ENCODE results near the gene INF2. TPM values are rescaled to one million over a fixed set of nuclear protein-coding genes. Genes with fewer than 3 reads are reported as not detected.

INF2 gene
- total RNA-seq, 1 experiment from 2014 or later: 70.9 TPM

DNA sequence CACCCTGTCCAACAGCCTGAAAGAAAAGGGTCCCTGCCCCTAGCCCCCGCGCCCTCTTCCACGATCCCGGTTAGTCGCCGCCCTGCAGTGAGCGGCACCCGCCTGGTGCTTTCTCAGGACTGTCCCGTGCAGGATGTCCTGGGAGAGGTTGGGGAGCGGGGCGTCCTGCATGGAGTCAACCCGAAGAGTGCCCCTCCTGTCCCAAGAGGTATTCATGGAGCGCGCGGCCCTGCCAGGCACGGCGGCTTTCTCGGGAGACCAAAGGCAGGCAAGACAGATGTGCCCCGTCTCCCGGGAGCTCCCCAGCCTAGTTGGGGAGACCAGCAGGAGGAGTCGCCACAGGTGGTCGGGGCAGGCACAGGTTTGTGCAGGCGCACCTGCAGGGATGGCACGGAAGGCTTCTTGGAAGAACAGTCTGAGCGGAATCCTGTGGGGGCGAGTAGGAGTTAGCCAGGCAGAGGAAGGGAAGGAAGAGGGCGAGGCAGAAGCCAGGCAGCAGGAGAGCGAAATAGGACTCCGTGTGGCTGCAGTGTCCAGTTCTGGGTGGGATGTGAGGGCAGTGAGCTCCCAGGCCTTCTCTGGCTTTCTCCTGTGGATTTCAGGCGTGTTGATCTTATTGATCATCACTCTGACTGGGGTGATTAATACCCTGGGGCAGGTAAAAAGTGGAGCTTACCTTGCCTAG, 64.3 kb downstream of the INF2 start:
- Histone ChIP-seq H3K27ac (ENCODE audit: low read depth, low read length, poor library complexity, severe bottlenecking) (peak overlapping the region; percentile 97), H3K4me1 (ENCODE audit: insufficient read depth, low read length, poor library complexity, severe bottlenecking) (peaks cover 8% of the 10 kb centered on the region), H3K27me3 (replicated peaks; ENCODE audit: insufficient read depth, low read depth, low read length, poor library complexity) (no peaks in the 10 kb centered on the region), H3K4me3 (ENCODE audit: low read depth, low read length, poor library complexity, severe bottlenecking) (peak overlapping the region; percentile 100), H3K36me3 (ENCODE audit: insufficient read depth, low read length, poor library complexity, severe bottlenecking) (peaks cover 17% of the 10 kb centered on the region), H3K9me3 (ENCODE audit: low read depth, low read length, poor library complexity, severe bottlenecking) (no peaks in the 10 kb centered on the region)
- POLR2A ChIA-PET (ENCODE audit: low non-redundant PET): no interaction called here
- BruUV-seq (replicated peaks): no TSS peak
- DNase-seq (ENCODE audit: low spot score): no peak
- CTCF ChIA-PET: interaction anchor here (1.5 kb wide), 1 partner anchor 17 kb away, joined by 5 read pairs; no protein-coding TSS in a partner anchor
- intact Hi-C loops (cut with micrococcal nuclease; ENCODE audit: unreplicated experiment): no loop called here
- TF ChIP-seq, protein P1, sequence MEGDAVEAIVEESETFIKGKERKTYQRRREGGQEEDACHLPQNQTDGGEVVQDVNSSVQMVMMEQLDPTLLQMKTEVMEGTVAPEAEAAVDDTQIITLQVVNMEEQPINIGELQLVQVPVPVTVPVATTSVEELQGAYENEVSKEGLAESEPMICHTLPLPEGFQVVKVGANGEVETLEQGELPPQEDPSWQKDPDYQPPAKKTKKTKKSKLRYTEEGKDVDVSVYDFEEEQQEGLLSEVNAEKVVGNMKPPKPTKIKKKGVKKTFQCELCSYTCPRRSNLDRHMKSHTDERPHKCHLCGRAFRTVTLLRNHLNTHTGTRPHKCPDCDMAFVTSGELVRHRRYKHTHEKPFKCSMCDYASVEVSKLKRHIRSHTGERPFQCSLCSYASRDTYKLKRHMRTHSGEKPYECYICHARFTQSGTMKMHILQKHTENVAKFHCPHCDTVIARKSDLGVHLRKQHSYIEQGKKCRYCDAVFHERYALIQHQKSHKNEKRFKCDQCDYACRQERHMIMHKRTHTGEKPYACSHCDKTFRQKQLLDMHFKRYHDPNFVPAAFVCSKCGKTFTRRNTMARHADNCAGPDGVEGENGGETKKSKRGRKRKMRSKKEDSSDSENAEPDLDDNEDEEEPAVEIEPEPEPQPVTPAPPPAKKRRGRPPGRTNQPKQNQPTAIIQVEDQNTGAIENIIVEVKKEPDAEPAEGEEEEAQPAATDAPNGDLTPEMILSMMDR (conservative IDR thresholded peaks at IDR 0.05; ENCODE audit: low read depth, low read length): no peak
- no peak for TF ChIP-seq EZH2 (IDR thresholded peaks at IDR 0.05; ENCODE audit: borderline replicate concordance, low read depth, low read length, poor library complexity, severe bottlenecking)

- peak overlapping the region; percentile 97 for H3K27ac ChIP-seq (ENCODE audit: low read depth, low read length, poor library complexity, severe bottlenecking)
- H3K9me3 ChIP-seq (ENCODE audit: low read depth, low read length, poor library complexity, severe bottlenecking): no peaks in the 10 kb centered on the region
- H3K4me1 ChIP-seq (ENCODE audit: insufficient read depth, low read length, poor library complexity, severe bottlenecking): peaks cover 8% of the 10 kb centered on the region
- intact Hi-C loops (cut with micrococcal nuclease; ENCODE audit: unreplicated experiment): no loop called here
- TSS peak; percentile 56 for BruUV-seq (replicated peaks)
- peak overlapping the region; percentile 100 for H3K4me3 ChIP-seq (ENCODE audit: low read depth, low read length, poor library complexity, severe bottlenecking)
- DNase-seq (ENCODE audit: low spot score): no peak
- POLR2A ChIA-PET (ENCODE audit: low non-redundant PET): no interaction called here
- H3K27me3 ChIP-seq (replicated peaks; ENCODE audit: insufficient read depth, low read depth, low read length, poor library complexity): no peaks in the 10 kb centered on the region
- no peak for TF ChIP-seq EZH2 (IDR thresholded peaks at IDR 0.05; ENCODE audit: borderline replicate concordance, low read depth, low read length, poor library complexity, severe bottlenecking)
- TF ChIP-seq, protein P1 (conservative IDR thresholded peaks at IDR 0.05; ENCODE audit: low read depth, low read length): no peak
- CTCF ChIA-PET: no interaction called here
- H3K36me3 ChIP-seq (ENCODE audit: insufficient read depth, low read length, poor library complexity, severe bottlenecking): peaks cover 20% of the 10 kb centered on the region
Observed at GRCh38 chr14:104754213-104754851, 64.9 kb downstream of the INF2 start.

- no peak for DNase-seq (ENCODE audit: low spot score)
- Histone ChIP-seq H3K27me3 (replicated peaks; ENCODE audit: insufficient read depth, low read depth, low read length, poor library complexity) (no peaks in the 10 kb centered on the region), H3K36me3 (ENCODE audit: insufficient read depth, low read length, poor library complexity, severe bottlenecking) (peaks cover 20% of the 10 kb centered on the region), H3K27ac (ENCODE audit: low read depth, low read length, poor library complexity, severe bottlenecking) (no peak overlapping the region), H3K9me3 (ENCODE audit: low read depth, low read length, poor library complexity, severe bottlenecking) (no peaks in the 10 kb centered on the region), H3K4me3 (ENCODE audit: low read depth, low read length, poor library complexity, severe bottlenecking) (no peak overlapping the region), H3K4me1 (ENCODE audit: insufficient read depth, low read length, poor library complexity, severe bottlenecking) (peaks cover 8% of the 10 kb centered on the region)
- BruUV-seq (replicated peaks): no TSS peak
- intact Hi-C loops (cut with micrococcal nuclease; ENCODE audit: unreplicated experiment): no loop called here
- TF ChIP-seq EZH2 (IDR thresholded peaks at IDR 0.05; ENCODE audit: borderline replicate concordance, low read depth, low read length, poor library complexity, severe bottlenecking): no peak
- TF ChIP-seq, protein P1 (conservative IDR thresholded peaks at IDR 0.05; ENCODE audit: low read depth, low read length): no peak
- CTCF ChIA-PET: no interaction called here
- POLR2A ChIA-PET (ENCODE audit: low non-redundant PET): no interaction called here
Observed at GRCh38 chr14:104755621-104756020, 66.2 kb downstream of the INF2 start.
